Ovary (tissue), 9 donors: Measurements from ENCODE around the gene MPV17L2. TPM values are rescaled to one million over a fixed set of nuclear protein-coding genes. Genes with fewer than 3 reads are reported as not detected.

Experiments
- DNase-seq, 5 donors: peaks; one replicate each; pipeline ENCODE4 v3.0.0-alpha.2; 2019 to 2020
- H3K27ac ChIP-seq, 2 donors: fragments of 200-600 bp; one replicate each; pipeline versions ENCODE4 v1.5.1 to v1.8.0; 2019 to 2022
- H3K27me3 ChIP-seq: fragments of 200-600 bp; one replicate; pipeline ENCODE4 v1.8.0; 2022
- H3K36me3 ChIP-seq: fragments of 200-600 bp; sonication (generic); one replicate; pipeline ENCODE4 v1.5.1; 2019
- H3K4me1 ChIP-seq: one replicate; pipeline ENCODE4 v1.8.1; 2013; ENCODE audit warnings: mild to moderate bottlenecking, moderate library complexity; ENCODE audit not compliant: insufficient read depth
- H3K4me3 ChIP-seq: fragments of 200-600 bp; sonication (generic); one replicate; pipeline ENCODE4 v1.5.1; 2017
- H3K9me3 ChIP-seq, 2 donors: fragments of 200-600 bp in 1 of 2; sonication (generic) in 1 of 2; one replicate each; pipeline versions ENCODE4 v1.5.1 to v1.8.1; 2013 to 2019; ENCODE audit warnings: mild to moderate bottlenecking in 1 of 2, moderate library complexity in 1 of 2
- CTCF ChIP-seq, 3 donors: fragments of 450-650 bp in 2 of 3; fragments of 200-600 bp in 1 of 3; IDR thresholded peaks; one replicate each; pipeline versions ENCODE4 v1.5.1 to v1.8.0; 2016 to 2022; ENCODE audit warnings: antibody characterized with exemption in 3 of 3, mild to moderate bottlenecking in 1 of 3
- EP300 ChIP-seq: sonication (generic); formaldehyde crosslinking; IDR thresholded peaks from one replicate; pipeline ENCODE4 v1.6.1; 2017; ENCODE audit warnings: antibody characterized with exemption
- POLR2A ChIP-seq: fragments of 450-650 bp; IDR thresholded peaks from one replicate; pipeline ENCODE4 v1.6.1; 2017; ENCODE audit warnings: antibody characterized with exemption, mild to moderate bottlenecking, moderate library complexity
- WGBS, 3 donors: extraction: QIAGEN DNeasy Blood & Tissue Kit in 1 of 3; methylation state at CpG; one replicate each; pipeline versions ENCODE4 v1.1.5 to v1.1.7; 2013 to 2017; 5-methylcytosine and 5-hydroxymethylcytosine counted together
- intact Hi-C, 4 donors: fragments of 100-400 bp; cut with DNase I; formaldehyde crosslinking; loops; one replicate each; pipeline versions ENCODE4 v1.11.0 to v1.15.1; 2022 to 2023
- polyA plus RNA-seq, 2 donors: library from polyadenylated mRNA; stranded (reverse); fragments of 200-250 nt in 1 of 2; fragments of 350-450 nt in 1 of 2; fragmentation: Illumina TruSeq in 1 of 2; extraction: RNeasy Lipid Tissue Mini Kit (QIAGEN cat#74804) in 1 of 2; gene quantifications; one replicate each; pipeline ENCODE4 v1.2.3, GENCODE V29; 2013 to 2014
- total RNA-seq, 7 donors: library from RNA; depleted of rRNA in 2 of 7; stranded (reverse); fragments of >200 nt in 2 of 7; fragmentation: NEBNext Ultra II Directional in 3 of 7; extraction: Animal tissue kit (Norgen Biotek cat#: 25700) in 3 of 7; gene quantifications; one replicate each; pipeline versions ENCODE4 v1.1.0 to v1.2.4, GENCODE V29; 2016 to 2023
- donor health status: DM: no; HTN: no; CAD: no; lungs with moderate emphysema.
- donor health status: DM: no; HTN: no; CAD: no.
- donor health status: Bipolar disorder and iron deficiency.
- donor health status: DM: yes; HTN: yes; CAD: no.
- donor health status: DM: no; HTN: no; CAD: no.
- donor health status: DM: yes; HTN: yes; CAD: no.

MPV17L2 gene
- total and polyA plus RNA-seq, 9 donors: 3.5 to 15.2 (median 8.6) TPM

GRCh38 chr19:18173054-18173571 lies 19.9 kb upstream of the MPV17L2 start:
- intact Hi-C loops: no loop called here
- H3K27me3 ChIP-seq: no peaks in the 10 kb centered on the region
- no peaks in the 10 kb centered on the region for H3K9me3 ChIP-seq
- DNase-seq: peak in 2 of 5 donors; percentile 44 to 49
- WGBS, 3 donors: 42 to 48% (median 45%) methylated on average over 17 to 18 of the region's 18 CpGs
- H3K4me1 ChIP-seq: peaks cover 13% of the 10 kb centered on the region
- H3K27ac ChIP-seq: peak overlapping the region; percentile 19 to 27
- no peak for TF ChIP-seq EP300
- TF ChIP-seq POLR2A: no peak
- no peak for TF ChIP-seq CTCF (IDR thresholded peaks at IDR 0.05)
- H3K36me3 ChIP-seq: no peaks in the 10 kb centered on the region
- peak overlapping the region; percentile 70 for H3K4me3 ChIP-seq

- Histone ChIP-seq H3K4me1 (peaks cover 13% of the 10 kb centered on the region), H3K36me3 (no peaks in the 10 kb centered on the region), H3K9me3 (no peaks in the 10 kb centered on the region), H3K27me3 (no peaks in the 10 kb centered on the region), H3K4me3 (peak within 1 kb of the TSS; percentile 70), H3K27ac (peak within 1 kb of the TSS; percentile 19 to 27)
- TF ChIP-seq CTCF (IDR thresholded peaks at IDR 0.05): no peak
- no peak for TF ChIP-seq POLR2A
- TF ChIP-seq EP300: no peak
- intact Hi-C loops: no loop called here
- WGBS, 3 donors: 0 to 1% (median 1%) methylated on average over 33 to 47 of the region's 47 CpGs
- DNase-seq: peak; percentile 78 to 84 (median 81)
Observed at GRCh38 chr19:18173572-18174288, 19.3 kb upstream of the MPV17L2 start, which contains the start of gene IFI30. Gene IFI30 (plus strand): TSS chr19:18173813. CDS start chr19:18173842, 29 bp downstream.

GRCh38 chr19:18174983-18175382 lies 18.0 kb upstream of the MPV17L2 start:
- no peaks in the 10 kb centered on the region for H3K27me3 ChIP-seq
- no peaks in the 10 kb centered on the region for H3K36me3 ChIP-seq
- no peak overlapping the region for H3K4me3 ChIP-seq
- WGBS, 3 donors: 79 to 83% (median 80%) methylated on average over 11 of the region's 11 CpGs
- no peaks in the 10 kb centered on the region for H3K9me3 ChIP-seq
- DNase-seq: no peak
- no peak for TF ChIP-seq CTCF (IDR thresholded peaks at IDR 0.05)
- TF ChIP-seq EP300: no peak
- no peak for TF ChIP-seq POLR2A
- H3K4me1 ChIP-seq: peaks cover 13% of the 10 kb centered on the region
- no peak overlapping the region for H3K27ac ChIP-seq
- intact Hi-C loops: no loop called here

GRCh38 chr19:18176367-18177310 lies 16.4 kb upstream of the MPV17L2 start:
- Histone ChIP-seq H3K4me1 (peaks cover 6% of the 10 kb centered on the region), H3K27me3 (no peaks in the 10 kb centered on the region), H3K27ac (no peak overlapping the region), H3K4me3 (no peak overlapping the region), H3K9me3 (no peaks in the 10 kb centered on the region), H3K36me3 (no peaks in the 10 kb centered on the region)
- no peak for DNase-seq
- TF ChIP-seq EP300 (no peak), CTCF (IDR thresholded peaks at IDR 0.05) (no peak), POLR2A (no peak)
- WGBS, 3 donors: 76 to 83% (median 78%) methylated on average over 19 of the region's 19 CpGs
- intact Hi-C loops: no loop called here
